ENCODE results near the gene CDK18. TPM values are rescaled to one million over a fixed set of nuclear protein-coding genes. Genes with fewer than 3 reads are reported as not detected.

CDK18 gene
- total RNA-seq, 2 experiments from 2014 or later, result 4.0 to 5.2 TPM

DNA sequence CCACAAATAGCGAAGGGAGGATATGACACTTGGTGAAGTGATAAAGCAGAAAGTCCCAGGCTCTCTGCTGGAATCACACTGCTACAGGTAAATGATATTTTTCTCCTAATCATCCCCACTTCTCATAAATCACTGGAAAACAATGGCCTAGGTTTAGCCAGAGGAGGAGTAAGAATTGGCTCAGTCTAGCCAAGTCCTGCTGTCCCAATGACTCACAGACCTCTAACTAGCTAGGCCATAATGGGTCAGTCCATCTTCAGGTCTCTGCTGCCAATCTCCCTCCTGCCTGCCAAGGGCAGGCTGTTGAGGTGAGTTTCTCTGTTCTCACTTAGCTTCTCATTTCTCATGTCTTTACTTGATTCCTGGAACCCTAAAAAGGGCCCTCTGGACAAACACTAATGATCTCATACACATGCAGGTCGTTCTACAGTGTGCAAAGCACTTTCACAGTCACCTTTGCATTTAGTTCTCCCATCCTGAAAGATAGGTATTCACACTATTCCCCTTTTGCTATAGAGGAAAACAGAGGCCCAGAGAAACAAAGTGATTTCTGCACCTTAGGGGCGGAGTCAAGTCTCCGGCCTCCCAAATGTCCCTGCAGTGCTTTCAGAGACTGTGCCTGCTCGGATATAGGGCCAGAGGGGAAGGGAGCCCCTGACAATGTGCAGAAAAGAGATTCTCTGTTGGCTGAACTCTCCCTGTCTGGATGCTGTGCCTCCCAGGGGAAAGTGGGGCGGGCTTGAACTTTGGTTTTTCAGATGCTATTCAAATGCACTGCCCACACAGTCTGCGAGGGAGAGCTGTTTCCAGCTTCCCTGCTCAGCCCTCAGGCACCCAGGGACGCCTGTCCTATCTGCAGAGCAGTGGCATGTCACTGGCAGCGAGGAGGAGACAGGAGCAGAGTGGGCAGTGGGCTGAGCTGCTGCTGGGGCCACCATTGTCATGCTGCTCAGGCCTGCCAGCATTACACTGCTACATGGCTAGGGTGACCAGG, 3.9 kb upstream of the CDK18 start:
- ATAC-seq (no peak), DNase-seq (no peak)
- no peak overlapping the region for H3K4me3 Mint-ChIP-seq
- no peak overlapping the region for H3K27ac Mint-ChIP-seq
- H3K9me3 Mint-ChIP-seq (ENCODE audit: low read depth), result no peaks in the 10 kb centered on the region
- peaks cover 19% of the 10 kb centered on the region for H3K27me3 Mint-ChIP-seq
- peaks cover 12% of the 10 kb centered on the region for H3K4me1 Mint-ChIP-seq
- no peaks in the 10 kb centered on the region for H3K36me3 Mint-ChIP-seq
- CTCF ChIA-PET, result interaction anchor here (1.0 to 2.9 kb wide), 3 partner anchors 15 to 347 kb away, joined by 4 to 15 read pairs (median 11); no protein-coding TSS in a partner anchor

DNA sequence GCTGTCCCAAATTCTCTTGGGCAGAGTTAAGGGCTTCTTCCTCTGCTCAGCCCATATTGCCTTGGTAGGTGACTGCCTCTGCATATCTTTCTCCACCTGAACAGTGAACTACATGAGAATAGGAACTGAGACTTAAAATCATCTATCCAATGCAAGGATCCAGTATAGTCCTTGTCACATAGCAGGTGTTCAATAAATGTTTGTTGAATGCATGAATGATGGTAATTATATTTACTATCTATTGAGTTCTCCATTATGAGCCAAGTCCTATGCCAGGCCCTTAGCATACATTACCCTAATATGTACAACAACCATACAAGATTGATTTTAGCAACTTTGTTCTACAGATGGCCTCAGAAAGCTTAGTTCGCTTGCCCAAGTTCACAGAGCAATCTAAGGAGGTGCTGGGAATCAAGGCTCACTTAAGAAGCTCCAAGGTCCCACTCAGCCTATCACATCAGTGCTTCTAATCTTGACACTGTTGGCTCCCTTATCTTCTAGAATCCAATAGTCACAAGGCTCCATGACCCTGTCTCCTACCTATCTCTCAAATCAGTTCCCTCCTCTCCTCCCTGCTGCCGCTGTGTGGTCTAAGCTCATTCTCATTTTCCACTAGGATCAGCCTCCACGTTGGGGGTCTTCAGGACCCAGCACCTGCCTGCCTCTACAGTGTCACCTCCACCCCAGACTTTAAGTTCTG, 2.2 kb upstream of the CDK18 start:
- Mint-ChIP-seq H3K36me3 (no peaks in the 10 kb centered on the region), H3K4me3 (no peak overlapping the region), H3K9me3 (ENCODE audit: low read depth) (no peaks in the 10 kb centered on the region), H3K4me1 (peaks cover 13% of the 10 kb centered on the region), H3K27me3 (peaks cover 13% of the 10 kb centered on the region), H3K27ac (no peak overlapping the region)
- DNase-seq, result no peak
- CTCF ChIA-PET, result interaction anchor here (0.6 to 2.9 kb wide), 6 partner anchors 12 to 148 kb away, joined by 3 to 15 read pairs (median 4); no protein-coding TSS in a partner anchor
- ATAC-seq, result no peak

DNA sequence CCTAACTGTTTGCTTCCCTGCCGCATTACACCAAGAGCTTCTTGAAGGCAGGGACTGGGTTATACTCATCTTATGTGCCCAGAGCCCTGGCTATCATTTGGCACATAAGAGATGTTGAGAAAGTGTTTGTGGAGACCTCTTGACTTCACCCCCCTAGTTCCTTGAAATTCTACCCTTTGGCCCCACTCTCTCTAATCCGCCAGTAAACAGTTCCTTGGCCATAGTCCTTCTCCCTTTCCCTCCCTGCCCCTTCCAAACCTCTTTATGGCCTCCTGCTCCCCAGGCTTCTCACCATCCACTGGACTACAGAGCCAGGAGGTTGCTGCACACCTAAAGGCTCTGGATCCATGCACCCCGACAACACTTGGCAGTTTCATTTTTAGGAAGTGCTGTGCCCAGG, 1.5 kb upstream of the CDK18 start:
- no peaks in the 10 kb centered on the region for H3K9me3 Mint-ChIP-seq (ENCODE audit: low read depth)
- no peak overlapping the region for H3K4me3 Mint-ChIP-seq
- DNase-seq (no peak), ATAC-seq (no peak)
- H3K27ac Mint-ChIP-seq, result no peak overlapping the region
- peaks cover 13% of the 10 kb centered on the region for H3K27me3 Mint-ChIP-seq
- H3K4me1 Mint-ChIP-seq, result peaks cover 13% of the 10 kb centered on the region
- CTCF ChIA-PET, result interaction anchor here (0.6 to 2.9 kb wide), 6 partner anchors 13 to 149 kb away, joined by 3 to 15 read pairs (median 4); no protein-coding TSS in a partner anchor
- no peaks in the 10 kb centered on the region for H3K36me3 Mint-ChIP-seq

DNA sequence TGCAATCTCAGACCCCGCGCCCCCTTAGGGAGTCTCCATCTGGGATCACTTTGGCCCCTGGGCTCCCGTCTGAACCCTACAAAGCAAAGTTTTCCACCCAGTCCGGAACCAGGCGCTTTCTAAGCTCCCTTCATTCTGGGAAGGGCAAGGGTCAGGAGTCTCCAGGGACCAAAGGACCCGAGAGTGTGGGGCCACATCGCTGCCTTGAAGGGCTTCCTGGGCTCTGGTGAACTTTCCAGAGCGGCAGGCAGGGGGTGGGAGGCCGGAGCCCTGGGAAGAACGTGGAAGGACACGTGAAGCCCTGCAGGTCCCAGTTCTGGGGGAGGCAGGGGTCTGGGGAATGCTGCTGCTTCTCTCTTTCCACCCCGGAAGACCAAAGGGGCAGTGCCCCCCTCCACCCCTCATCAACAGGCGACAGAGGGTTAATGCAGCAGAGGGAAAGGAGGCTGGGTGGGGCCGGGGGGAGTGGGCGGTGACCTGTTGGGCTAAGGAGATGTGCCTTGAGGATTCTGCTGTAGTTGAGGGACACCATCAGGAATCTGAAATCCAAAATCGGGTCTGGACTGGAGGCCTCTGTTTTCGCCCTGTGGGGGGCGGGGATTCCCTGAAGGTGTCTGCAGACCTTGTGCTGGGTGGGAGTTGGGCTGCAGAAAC, 734 bp downstream of the CDK18 start:
- DNase-seq (no peak), ATAC-seq (no peak)
- Mint-ChIP-seq H3K36me3 (no peaks in the 10 kb centered on the region), H3K4me1 (peaks cover 13% of the 10 kb centered on the region), H3K9me3 (ENCODE audit: low read depth) (no peaks in the 10 kb centered on the region), H3K4me3 (peak overlapping the region; percentile 52), H3K27me3 (peaks cover 13% of the 10 kb centered on the region), H3K27ac (no peak overlapping the region)
- CTCF ChIA-PET, result interaction anchor here (0.9 to 1.0 kb wide), 2 partner anchors 17 to 56 kb away, joined by 3 read pairs; no protein-coding TSS in a partner anchor

DNA sequence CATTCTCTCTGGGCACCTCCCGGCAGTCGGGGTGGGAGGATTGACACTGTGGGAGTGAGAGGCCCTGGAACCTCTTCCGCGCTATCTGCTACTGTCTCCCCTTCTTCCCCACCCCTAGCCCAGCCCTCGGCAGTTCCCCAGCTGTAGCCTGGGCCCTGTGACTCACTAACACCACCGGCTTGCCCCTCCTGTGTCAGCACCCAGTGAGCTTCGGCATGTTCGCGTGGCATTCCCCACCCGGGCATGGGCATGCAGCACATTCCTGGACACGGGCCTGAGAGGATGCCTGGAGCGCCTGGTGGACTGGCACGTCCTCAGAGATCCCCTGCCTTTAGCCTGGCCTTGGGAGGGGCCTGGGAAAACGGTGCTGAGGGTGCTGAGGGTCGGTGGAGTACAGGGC, 1.3 kb downstream of the CDK18 start:
- H3K27me3 Mint-ChIP-seq, result peaks cover 13% of the 10 kb centered on the region
- peaks cover 13% of the 10 kb centered on the region for H3K4me1 Mint-ChIP-seq
- CTCF ChIA-PET, result no interaction called here
- H3K9me3 Mint-ChIP-seq (ENCODE audit: low read depth), result no peaks in the 10 kb centered on the region
- H3K27ac Mint-ChIP-seq, result no peak overlapping the region
- no peak for DNase-seq
- H3K36me3 Mint-ChIP-seq, result no peaks in the 10 kb centered on the region
- ATAC-seq, result no peak
- peak overlapping the region; percentile 52 for H3K4me3 Mint-ChIP-seq

DNA sequence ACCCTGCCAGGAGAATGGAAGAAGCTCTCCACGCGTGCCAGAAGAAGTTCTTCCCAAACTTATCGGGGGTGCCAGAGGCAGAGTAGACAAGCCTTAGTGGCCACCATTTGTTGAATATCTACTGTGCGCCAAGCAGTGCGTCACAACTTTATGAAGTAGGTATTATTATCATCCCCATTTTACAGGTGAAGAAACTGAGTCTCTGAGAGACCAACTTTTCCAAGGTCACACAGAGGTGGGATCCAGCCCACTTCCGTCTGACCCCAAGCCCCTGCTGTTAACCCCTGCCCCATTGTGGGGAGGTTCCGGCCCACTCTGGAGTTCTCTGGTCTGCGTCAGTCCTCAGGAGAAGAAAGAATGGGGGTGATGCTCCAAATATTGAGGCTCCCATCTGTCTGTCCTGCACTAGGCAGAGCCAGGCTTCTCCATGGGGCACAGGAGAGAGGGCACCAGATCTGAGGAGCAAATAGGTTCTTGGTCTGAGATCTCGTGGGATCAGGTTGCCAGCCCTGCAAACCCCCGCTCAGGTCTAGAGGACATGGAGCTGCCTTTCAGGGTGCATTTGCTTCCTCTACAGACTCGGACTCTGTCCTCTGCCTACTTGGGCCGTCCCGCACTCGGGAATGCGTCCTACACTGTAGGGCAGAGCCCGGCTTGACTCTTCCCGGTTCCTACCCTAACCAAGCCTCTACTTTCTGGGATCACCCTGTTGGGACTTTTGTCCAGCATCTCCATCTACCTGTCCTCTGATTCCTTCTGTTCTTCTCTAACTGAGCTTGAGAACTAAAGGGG, 2.1 kb downstream of the CDK18 start:
- H3K9me3 Mint-ChIP-seq (ENCODE audit: low read depth), result no peaks in the 10 kb centered on the region
- H3K4me3 Mint-ChIP-seq, result no peak overlapping the region
- peaks cover 13% of the 10 kb centered on the region for H3K27me3 Mint-ChIP-seq
- H3K36me3 Mint-ChIP-seq, result no peaks in the 10 kb centered on the region
- CTCF ChIA-PET, result interaction anchor here (1.1 to 1.6 kb wide), 2 partner anchors 18 to 151 kb away, joined by 3 to 7 read pairs; no protein-coding TSS in a partner anchor
- H3K27ac Mint-ChIP-seq, result no peak overlapping the region
- peaks cover 13% of the 10 kb centered on the region for H3K4me1 Mint-ChIP-seq
- ATAC-seq, result no peak
- no peak for DNase-seq

DNA sequence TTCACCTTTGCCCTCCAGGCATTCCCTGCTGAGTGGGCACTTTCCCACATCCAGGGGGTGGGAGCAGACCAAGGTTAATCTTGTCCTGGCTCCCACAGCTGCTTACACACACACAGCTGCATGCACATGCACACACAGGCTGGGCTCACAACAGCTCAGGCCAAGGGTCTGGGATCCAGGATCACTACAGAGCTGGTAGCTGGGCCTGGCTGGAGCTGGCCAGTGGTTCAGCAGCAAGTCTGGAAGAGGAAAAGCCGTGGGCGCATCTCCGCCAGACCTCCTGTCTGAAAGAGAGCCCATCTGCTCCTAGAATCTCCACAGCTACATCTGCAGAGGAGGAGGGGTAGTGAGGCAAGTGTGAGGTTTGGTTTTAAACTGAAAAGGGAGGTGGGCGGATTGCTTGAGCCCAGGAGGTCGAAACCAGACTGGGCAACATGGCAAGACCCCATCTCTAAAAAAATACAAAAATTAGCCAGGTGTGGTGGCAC, 3.8 kb downstream of the CDK18 start:
- H3K36me3 Mint-ChIP-seq, result no peaks in the 10 kb centered on the region
- no peaks in the 10 kb centered on the region for H3K9me3 Mint-ChIP-seq (ENCODE audit: low read depth)
- DNase-seq, result no peak
- H3K27me3 Mint-ChIP-seq, result peaks cover 12% of the 10 kb centered on the region
- no peak overlapping the region for H3K4me3 Mint-ChIP-seq
- H3K4me1 Mint-ChIP-seq, result peaks cover 18% of the 10 kb centered on the region
- CTCF ChIA-PET, result interaction anchor here (1.0 to 1.6 kb wide), 2 partner anchors 16 to 23 kb away, joined by 3 to 7 read pairs; no protein-coding TSS in a partner anchor
- no peak for ATAC-seq
- H3K27ac Mint-ChIP-seq, result no peak overlapping the region

DNA sequence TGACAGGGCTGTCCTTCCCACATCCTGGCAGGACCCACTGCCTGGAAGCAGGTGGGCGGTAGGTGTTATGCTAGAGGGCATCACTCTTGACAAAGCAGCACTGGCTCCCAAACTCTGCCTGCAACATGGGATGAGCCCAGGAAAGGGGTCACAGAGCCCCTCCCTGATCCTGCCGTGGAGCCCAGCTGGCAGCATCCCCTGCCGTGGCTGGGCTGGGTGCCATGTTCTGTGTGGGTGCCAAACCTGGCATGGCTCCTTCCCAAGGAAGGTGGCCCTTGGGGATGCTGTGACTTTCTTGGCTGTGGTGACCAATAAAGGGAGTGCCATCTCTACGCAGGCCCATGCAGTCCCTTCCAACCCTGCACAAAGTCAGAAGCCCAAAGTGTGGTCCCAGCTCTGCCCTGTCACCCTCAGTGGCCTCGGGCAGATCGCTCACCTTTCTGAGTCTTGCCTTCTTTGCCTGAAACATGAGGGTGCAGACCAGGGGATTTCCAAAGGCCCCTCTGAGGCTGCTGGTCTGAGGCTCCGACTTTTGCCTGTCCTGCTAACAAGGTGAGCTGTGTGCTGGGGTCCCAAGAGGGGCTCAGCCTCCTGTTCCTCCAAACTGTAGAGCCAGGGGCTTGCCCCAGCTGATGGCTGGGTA, 6.0 kb downstream of the CDK18 start:
- no peak overlapping the region for H3K4me3 Mint-ChIP-seq
- H3K27ac Mint-ChIP-seq, result no peak overlapping the region
- DNase-seq (no peak), ATAC-seq (no peak)
- H3K9me3 Mint-ChIP-seq (ENCODE audit: low read depth), result no peaks in the 10 kb centered on the region
- no peaks in the 10 kb centered on the region for H3K36me3 Mint-ChIP-seq
- CTCF ChIA-PET, result interaction anchor here (1.0 to 1.2 kb wide), 2 partner anchors 14 to 20 kb away, joined by 3 read pairs; no protein-coding TSS in a partner anchor
- peaks cover 6% of the 10 kb centered on the region for H3K4me1 Mint-ChIP-seq
- H3K27me3 Mint-ChIP-seq, result peaks cover 4% of the 10 kb centered on the region

DNA sequence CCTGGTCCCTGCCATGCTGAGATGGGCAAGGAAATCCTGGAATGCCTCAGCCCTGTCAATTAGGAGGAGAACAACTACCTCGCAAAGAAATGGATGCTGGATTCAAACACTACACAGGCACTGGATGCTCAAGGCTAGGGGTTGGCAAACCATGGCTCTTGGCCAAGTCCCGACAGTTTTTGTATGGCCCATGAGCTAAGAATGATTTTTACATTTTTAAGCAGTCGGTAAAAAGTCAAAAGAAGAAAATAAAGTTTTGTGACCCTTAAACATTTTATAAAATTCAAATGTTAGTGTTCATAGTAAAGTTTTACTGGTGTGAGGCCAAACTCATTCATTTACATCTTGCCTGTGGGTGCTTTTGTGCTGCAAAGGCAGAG, 6.5 kb downstream of the CDK18 start:
- Mint-ChIP-seq H3K27me3 (no peaks in the 10 kb centered on the region), H3K4me1 (peaks cover 5% of the 10 kb centered on the region), H3K9me3 (ENCODE audit: low read depth) (no peaks in the 10 kb centered on the region), H3K36me3 (no peaks in the 10 kb centered on the region), H3K27ac (no peak overlapping the region), H3K4me3 (no peak overlapping the region)
- DNase-seq (no peak), ATAC-seq (no peak)
- CTCF ChIA-PET, result interaction anchor here (1.0 to 1.5 kb wide), 2 partner anchors 14 to 18 kb away, joined by 3 to 4 read pairs; no protein-coding TSS in a partner anchor

DNA sequence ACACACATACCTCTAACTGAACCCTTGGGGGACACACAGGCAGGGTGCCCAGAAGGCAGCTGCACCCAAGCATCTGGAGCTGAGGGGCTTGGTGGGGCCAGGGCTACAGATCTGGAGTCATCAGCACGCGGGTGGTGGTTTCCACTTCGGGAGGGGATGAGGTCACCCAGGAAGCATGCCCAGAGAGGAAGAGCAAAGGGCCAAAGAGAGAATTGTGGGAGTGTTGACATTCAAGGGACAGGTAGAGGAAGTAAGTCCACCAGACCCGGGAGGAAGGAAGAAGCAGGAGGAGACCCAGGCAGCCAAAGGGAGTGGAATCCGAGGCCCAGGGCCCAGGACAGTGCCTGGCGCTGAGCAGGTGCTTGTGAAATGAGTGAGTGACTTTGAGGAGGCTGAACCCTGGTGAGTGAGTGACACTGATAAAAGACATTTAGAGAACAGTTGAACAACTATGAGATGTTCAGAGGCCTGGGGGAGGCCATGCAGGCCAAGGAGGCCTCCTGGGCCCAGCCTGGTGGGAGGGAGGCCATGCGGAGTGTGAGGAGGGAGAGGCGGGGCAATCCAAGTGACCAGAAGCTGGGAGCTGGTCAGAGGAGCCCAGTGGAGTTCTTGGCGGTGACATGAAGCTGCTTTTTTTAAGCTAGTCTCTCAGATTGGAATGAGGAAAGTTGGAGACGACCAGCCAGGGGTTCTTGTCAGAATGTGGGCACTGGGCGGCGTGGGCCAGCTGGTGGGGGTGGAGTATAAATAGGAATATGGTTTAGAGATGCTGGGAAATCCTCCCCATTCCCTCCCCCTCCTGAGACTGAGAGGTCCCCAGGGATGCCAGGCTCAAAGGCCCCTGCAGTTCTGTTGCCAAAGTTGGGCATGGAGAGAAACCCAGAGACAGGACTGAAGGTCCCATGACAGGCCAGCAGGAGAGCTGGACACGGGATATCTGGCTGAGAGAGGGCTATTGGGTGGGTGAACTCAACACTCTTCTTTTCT, 7.9 kb downstream of the CDK18 start:
- H3K36me3 Mint-ChIP-seq, result no peaks in the 10 kb centered on the region
- CTCF ChIA-PET, result interaction anchor here (1.0 to 4.3 kb wide), 5 partner anchors 13 to 145 kb away, joined by 3 to 24 read pairs (median 4); no protein-coding TSS in a partner anchor
- no peaks in the 10 kb centered on the region for H3K9me3 Mint-ChIP-seq (ENCODE audit: low read depth)
- no peaks in the 10 kb centered on the region for H3K27me3 Mint-ChIP-seq
- peaks cover 5% of the 10 kb centered on the region for H3K4me1 Mint-ChIP-seq
- no peak overlapping the region for H3K4me3 Mint-ChIP-seq
- DNase-seq (no peak), ATAC-seq (no peak)
- no peak overlapping the region for H3K27ac Mint-ChIP-seq

DNA sequence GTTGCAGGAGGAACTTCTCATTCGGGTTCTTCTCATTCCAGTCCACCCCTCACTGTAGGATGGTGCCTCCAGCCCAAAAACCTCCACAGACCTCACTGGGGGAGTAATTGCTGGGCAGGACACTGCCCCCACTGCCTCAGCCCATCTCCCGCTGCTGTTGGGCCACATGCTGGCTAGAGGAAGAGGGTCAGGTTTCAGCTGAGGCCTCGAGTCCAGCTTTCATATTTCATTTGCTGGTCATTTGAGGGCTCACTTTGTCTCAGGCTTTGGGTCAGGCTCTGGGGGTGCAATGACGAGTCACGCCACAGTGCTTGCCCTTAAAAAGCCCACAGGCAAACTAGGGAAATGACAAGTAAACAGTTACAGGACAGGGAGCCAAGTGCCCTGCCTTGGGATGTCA, 9.3 kb downstream of the CDK18 start:
- H3K27me3 Mint-ChIP-seq, result no peaks in the 10 kb centered on the region
- ATAC-seq (no peak), DNase-seq (no peak)
- peaks cover 5% of the 10 kb centered on the region for H3K4me1 Mint-ChIP-seq
- H3K27ac Mint-ChIP-seq, result no peak overlapping the region
- no peaks in the 10 kb centered on the region for H3K36me3 Mint-ChIP-seq
- CTCF ChIA-PET, result interaction anchor here (1.2 to 4.3 kb wide), 3 partner anchors 11 to 144 kb away, joined by 3 to 24 read pairs (median 11); no protein-coding TSS in a partner anchor
- no peaks in the 10 kb centered on the region for H3K9me3 Mint-ChIP-seq (ENCODE audit: low read depth)
- H3K4me3 Mint-ChIP-seq, result no peak overlapping the region
